PC-3 (cell line): ENCODE data around the gene PPP2R3B.

Source experiments
- EZH2 ChIP-seq: fragments of 300-600 bp; sonication (generic); IDR thresholded peaks from one replicate; pipeline ENCODE4 v1.6.1; 2017; ENCODE audit warnings: antibody characterized with exemption, mild to moderate bottlenecking, low read length; ENCODE audit not compliant: unreplicated experiment
- TF ChIP-seq, protein P1 (sequence below): fragments of 300-600 bp; sonication (generic); conservative IDR thresholded peaks from 2 replicates; pipeline ENCODE4 v1.5.1; 2017; ENCODE audit warnings: antibody characterized with exemption, low read depth, mild to moderate bottlenecking, low read length

DNA sequence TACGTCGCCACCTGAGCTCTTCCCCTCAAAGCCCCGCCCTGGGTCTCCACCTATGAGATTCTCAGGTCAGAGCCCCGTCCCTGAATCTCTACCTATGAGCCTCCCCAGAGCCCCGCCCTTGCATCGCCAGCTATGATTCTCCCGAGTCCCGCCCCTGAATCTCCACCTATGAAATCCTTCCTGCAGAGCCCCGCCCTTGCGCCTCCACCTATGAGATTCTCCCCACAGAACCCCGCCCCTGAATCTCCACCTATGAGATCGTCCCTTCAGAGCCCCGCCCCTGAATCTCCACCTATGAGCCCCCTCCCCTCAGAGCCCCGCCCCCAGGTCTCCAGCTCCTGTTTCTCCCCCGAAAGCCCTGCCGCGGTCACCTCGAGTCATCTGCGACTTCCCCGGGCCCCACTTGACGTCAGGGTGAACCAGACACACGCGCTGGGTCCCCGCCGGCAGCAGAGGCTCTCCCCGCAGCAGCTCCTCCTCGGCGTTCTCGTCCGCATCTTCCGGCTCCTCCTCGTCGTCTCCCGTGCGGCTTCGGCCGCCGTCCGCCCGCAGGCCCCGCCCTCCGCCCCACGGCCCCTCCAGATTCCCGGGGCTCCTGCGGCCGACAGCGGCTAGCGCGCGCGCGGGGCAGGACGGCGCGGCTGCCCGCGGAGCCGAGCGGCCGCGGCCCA, 68.5 kb downstream of the PPP2R3B start:
- TF ChIP-seq, protein P1, sequence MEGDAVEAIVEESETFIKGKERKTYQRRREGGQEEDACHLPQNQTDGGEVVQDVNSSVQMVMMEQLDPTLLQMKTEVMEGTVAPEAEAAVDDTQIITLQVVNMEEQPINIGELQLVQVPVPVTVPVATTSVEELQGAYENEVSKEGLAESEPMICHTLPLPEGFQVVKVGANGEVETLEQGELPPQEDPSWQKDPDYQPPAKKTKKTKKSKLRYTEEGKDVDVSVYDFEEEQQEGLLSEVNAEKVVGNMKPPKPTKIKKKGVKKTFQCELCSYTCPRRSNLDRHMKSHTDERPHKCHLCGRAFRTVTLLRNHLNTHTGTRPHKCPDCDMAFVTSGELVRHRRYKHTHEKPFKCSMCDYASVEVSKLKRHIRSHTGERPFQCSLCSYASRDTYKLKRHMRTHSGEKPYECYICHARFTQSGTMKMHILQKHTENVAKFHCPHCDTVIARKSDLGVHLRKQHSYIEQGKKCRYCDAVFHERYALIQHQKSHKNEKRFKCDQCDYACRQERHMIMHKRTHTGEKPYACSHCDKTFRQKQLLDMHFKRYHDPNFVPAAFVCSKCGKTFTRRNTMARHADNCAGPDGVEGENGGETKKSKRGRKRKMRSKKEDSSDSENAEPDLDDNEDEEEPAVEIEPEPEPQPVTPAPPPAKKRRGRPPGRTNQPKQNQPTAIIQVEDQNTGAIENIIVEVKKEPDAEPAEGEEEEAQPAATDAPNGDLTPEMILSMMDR: no peak
- no peak for TF ChIP-seq EZH2
